Measurements from ENCODE around the gene NAPA. TPM values are rescaled to one million over a fixed set of nuclear protein-coding genes. Genes with fewer than 3 reads are reported as not detected.

The NAPA gene
- total RNA-seq, 1 experiment from 2014 or later: 80.4 TPM

DNA sequence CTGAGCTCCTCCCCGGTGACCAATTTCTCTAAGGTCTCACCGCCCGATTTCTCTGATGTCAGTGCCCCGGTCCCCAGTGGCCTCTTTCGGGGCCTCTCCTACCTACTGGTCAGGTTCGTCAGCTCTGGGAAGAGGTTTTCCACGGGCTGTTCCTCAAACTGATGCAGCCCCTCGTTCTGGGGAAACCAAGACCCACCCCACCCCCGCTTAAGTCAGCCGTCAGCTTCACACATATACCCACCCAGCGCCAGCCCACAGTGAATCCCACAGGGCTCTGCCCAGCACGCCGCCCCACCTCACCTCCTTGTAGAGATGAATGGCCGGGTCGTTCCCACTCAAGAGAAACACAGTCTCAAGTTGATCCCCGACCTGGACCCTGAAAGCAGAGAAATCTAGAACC lies 34.2 kb downstream of the NAPA start:
- H3K4me2 ChIP-seq: no peak overlapping the region
- H3F3A ChIP-seq (ENCODE audit: insufficient read depth, low read depth): peaks cover 15% of the 10 kb centered on the region
- intact Hi-C loops (cut with micrococcal nuclease; ENCODE audit: unreplicated experiment): no loop called here
- H3K27me3 ChIP-seq (ENCODE audit: insufficient read depth, low read depth): no peaks in the 10 kb centered on the region
- H4K20me1 ChIP-seq (ENCODE audit: insufficient read depth): no peaks in the 10 kb centered on the region
- no peak overlapping the region for H3K4me3 ChIP-seq
- TF ChIP-seq, protein P1, sequence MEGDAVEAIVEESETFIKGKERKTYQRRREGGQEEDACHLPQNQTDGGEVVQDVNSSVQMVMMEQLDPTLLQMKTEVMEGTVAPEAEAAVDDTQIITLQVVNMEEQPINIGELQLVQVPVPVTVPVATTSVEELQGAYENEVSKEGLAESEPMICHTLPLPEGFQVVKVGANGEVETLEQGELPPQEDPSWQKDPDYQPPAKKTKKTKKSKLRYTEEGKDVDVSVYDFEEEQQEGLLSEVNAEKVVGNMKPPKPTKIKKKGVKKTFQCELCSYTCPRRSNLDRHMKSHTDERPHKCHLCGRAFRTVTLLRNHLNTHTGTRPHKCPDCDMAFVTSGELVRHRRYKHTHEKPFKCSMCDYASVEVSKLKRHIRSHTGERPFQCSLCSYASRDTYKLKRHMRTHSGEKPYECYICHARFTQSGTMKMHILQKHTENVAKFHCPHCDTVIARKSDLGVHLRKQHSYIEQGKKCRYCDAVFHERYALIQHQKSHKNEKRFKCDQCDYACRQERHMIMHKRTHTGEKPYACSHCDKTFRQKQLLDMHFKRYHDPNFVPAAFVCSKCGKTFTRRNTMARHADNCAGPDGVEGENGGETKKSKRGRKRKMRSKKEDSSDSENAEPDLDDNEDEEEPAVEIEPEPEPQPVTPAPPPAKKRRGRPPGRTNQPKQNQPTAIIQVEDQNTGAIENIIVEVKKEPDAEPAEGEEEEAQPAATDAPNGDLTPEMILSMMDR (conservative IDR thresholded peaks at IDR 0.05): no peak
- no peak for TF ChIP-seq EZH2 (IDR thresholded peaks at IDR 0.05; ENCODE audit: low read depth)
- H3K9me3 ChIP-seq (ENCODE audit: insufficient read depth, low read depth): no peaks in the 10 kb centered on the region
- CTCF ChIA-PET: no interaction called here
- DNase-seq: no peak
- no peak overlapping the region for H2AFZ ChIP-seq
- BruUV-seq (replicated peaks): no TSS peak
- no peaks in the 10 kb centered on the region for H3K9me2 ChIP-seq (ENCODE audit: insufficient read depth)
- POLR2A ChIA-PET (ENCODE audit: unreplicated experiment): no interaction called here
- H3K4me1 ChIP-seq (replicated peaks; ENCODE audit: insufficient read depth): peaks cover 10% of the 10 kb centered on the region; the same call in 1 of the 2 replicates
- no peaks in the 10 kb centered on the region for H3K36me3 ChIP-seq (ENCODE audit: low read depth)
- H3K27ac ChIP-seq: no peak overlapping the region
- peaks cover 7% of the 10 kb centered on the region for H3K79me2 ChIP-seq (ENCODE audit: low read depth)

DNA sequence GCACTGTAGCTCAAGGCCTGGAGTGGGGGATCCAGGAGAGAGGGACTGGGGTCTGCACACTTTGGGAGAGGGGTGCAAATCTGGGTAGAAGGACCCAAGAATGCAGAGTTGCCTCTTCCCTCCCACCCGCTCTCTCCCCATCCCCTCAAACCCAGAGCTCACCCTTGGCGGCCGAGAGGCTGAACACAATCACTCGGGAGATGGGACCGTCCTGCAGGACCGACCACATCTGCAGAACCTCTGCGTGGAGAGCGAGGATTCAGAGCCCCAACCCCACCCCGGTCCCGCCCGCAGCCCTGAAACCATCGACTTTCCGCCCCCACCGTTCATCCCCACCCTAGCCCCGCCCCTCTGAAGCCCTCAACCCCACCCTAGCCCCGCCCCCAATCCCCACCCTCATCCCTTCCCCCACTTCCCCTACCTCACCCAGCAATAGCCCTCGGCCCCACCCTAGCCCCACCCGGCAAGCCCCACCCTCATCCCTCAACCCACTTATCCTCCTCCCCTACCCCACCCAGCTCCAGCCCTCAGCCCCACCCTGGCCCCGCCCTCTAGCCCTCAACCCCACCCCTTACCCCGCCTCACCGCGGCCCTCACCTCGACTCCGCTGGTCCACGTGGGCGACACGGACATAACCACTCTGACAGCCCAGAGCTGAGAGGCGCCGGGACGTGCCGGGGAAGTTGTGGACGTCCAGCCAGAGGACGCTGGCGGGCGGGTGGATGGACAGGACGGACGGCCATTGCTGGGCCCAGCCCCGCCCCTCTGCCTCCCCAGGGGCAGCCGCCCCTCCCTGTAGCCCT lies 35.0 kb downstream of the NAPA start:
- H3K4me2 ChIP-seq: no peak overlapping the region

DNA sequence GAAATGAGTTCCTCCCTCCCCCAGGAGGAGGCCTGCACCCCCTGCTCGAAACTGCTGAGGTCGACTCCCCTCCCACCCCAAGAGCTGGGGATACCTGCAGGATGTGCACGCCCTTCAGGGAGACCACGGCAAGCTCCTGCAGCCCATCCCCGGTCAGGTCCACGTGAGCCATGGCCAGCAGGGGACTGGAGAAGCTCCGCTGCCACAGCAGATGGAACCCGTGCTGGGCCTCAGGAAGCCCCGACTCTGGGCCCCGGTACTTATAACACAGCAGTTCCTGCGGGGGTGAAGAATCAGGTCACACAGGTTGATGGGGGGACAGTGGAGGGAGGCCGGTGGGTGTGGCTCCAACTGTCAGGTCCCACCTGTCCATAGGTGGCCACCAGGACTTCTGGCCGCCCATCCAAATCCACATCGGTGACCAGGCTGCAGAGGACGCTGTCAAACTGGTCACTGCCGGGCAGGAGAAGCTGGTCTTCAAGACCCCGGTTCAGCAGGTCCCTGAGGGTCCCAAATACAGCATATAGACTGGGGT lies 38.4 kb downstream of the NAPA start:
- ChIA-PET CTCF (no interaction called here), POLR2A (ENCODE audit: unreplicated experiment) (interaction anchor here (0.6 kb wide), 1 partner anchor 12 kb away, joined by 4 read pairs; no protein-coding TSS in a partner anchor)
- TF ChIP-seq, protein P1 (conservative IDR thresholded peaks at IDR 0.05): no peak
- TF ChIP-seq EZH2 (IDR thresholded peaks at IDR 0.05; ENCODE audit: low read depth): no peak
- Histone ChIP-seq H3K9me2 (ENCODE audit: insufficient read depth) (no peaks in the 10 kb centered on the region), H3K4me1 (replicated peaks; ENCODE audit: insufficient read depth) (no peaks in the 10 kb centered on the region), H3K4me2 (no peak overlapping the region), H3F3A (ENCODE audit: insufficient read depth, low read depth) (peaks cover under 1% of the 10 kb centered on the region; the same call in 1 of the 2 replicates), H3K9me3 (ENCODE audit: insufficient read depth, low read depth) (no peaks in the 10 kb centered on the region), H3K36me3 (ENCODE audit: low read depth) (no peaks in the 10 kb centered on the region), H3K27me3 (ENCODE audit: insufficient read depth, low read depth) (peaks cover 8% of the 10 kb centered on the region), H3K79me2 (ENCODE audit: low read depth) (no peaks in the 10 kb centered on the region), H3K27ac (no peak overlapping the region), H3K4me3 (no peak overlapping the region), H4K20me1 (ENCODE audit: insufficient read depth) (no peaks in the 10 kb centered on the region), H2AFZ (no peak overlapping the region)
- no TSS peak for BruUV-seq (replicated peaks)
- intact Hi-C loops (cut with micrococcal nuclease; ENCODE audit: unreplicated experiment): no loop called here
- no peak for DNase-seq

More for the DNA sequence above, 35.0 kb downstream of the NAPA start:
- Histone ChIP-seq H3K9me3 (ENCODE audit: insufficient read depth, low read depth) (no peaks in the 10 kb centered on the region), H3F3A (ENCODE audit: insufficient read depth, low read depth) (peaks cover 11% of the 10 kb centered on the region), H4K20me1 (ENCODE audit: insufficient read depth) (no peaks in the 10 kb centered on the region), H3K27ac (no peak overlapping the region), H3K4me1 (replicated peaks; ENCODE audit: insufficient read depth) (peaks cover 5% of the 10 kb centered on the region; the same call in 1 of the 2 replicates), H2AFZ (no peak overlapping the region), H3K9me2 (ENCODE audit: insufficient read depth) (no peaks in the 10 kb centered on the region), H3K79me2 (ENCODE audit: low read depth) (peaks cover 2% of the 10 kb centered on the region; the same call in 1 of the 2 replicates), H3K36me3 (ENCODE audit: low read depth) (no peaks in the 10 kb centered on the region), H3K27me3 (ENCODE audit: insufficient read depth, low read depth) (no peaks in the 10 kb centered on the region), H3K4me3 (no peak overlapping the region)
- ChIA-PET CTCF (no interaction called here), POLR2A (ENCODE audit: unreplicated experiment) (no interaction called here)
- no peak for DNase-seq
- BruUV-seq (replicated peaks): no TSS peak
- TF ChIP-seq EZH2 (IDR thresholded peaks at IDR 0.05; ENCODE audit: low read depth): no peak
- TF ChIP-seq, protein P1 (conservative IDR thresholded peaks at IDR 0.05): no peak
- intact Hi-C loops (cut with micrococcal nuclease; ENCODE audit: unreplicated experiment): no loop called here

All from PC-9 (cell line).